ENCODE results near the gene ZNF384.

The ZNF384 gene

GRCh38 chr12:6650832-6651231 is 38.3 kb downstream of the ZNF384 start:
- DNase-seq, result no peak

GRCh38 chr12:6647083-6647604 is 42.0 kb downstream of the ZNF384 start, which contains the start of gene ACRBP:
TSS of gene ACRBP (minus strand) at chr12:6647432. CDS start at chr12:6647366, 66 bp downstream.
- no peak for DNase-seq

- no peak for DNase-seq
Measured at GRCh38 chr12:6646276-6647082, 42.7 kb downstream of the ZNF384 start.

GRCh38 chr12:6644903-6645302 is 44.3 kb downstream of the ZNF384 start:
- DNase-seq, result no peak

GRCh38 chr12:6644257-6644596 is 44.9 kb downstream of the ZNF384 start:
- DNase-seq, result no peak

- DNase-seq, result no peak
Measured at GRCh38 chr12:6643569-6644256, 45.5 kb downstream of the ZNF384 start.

- no peak for DNase-seq
Measured at GRCh38 chr12:6641131-6641530, 48.0 kb downstream of the ZNF384 start.

GRCh38 chr12:6640497-6640896 is 48.7 kb downstream of the ZNF384 start:
- no peak for DNase-seq

GRCh38 chr12:6639151-6639801 is 49.9 kb downstream of the ZNF384 start:
- no peak for DNase-seq

- DNase-seq, result no peak
Measured at GRCh38 chr12:6638305-6638704, 50.9 kb downstream of the ZNF384 start.

DNA sequence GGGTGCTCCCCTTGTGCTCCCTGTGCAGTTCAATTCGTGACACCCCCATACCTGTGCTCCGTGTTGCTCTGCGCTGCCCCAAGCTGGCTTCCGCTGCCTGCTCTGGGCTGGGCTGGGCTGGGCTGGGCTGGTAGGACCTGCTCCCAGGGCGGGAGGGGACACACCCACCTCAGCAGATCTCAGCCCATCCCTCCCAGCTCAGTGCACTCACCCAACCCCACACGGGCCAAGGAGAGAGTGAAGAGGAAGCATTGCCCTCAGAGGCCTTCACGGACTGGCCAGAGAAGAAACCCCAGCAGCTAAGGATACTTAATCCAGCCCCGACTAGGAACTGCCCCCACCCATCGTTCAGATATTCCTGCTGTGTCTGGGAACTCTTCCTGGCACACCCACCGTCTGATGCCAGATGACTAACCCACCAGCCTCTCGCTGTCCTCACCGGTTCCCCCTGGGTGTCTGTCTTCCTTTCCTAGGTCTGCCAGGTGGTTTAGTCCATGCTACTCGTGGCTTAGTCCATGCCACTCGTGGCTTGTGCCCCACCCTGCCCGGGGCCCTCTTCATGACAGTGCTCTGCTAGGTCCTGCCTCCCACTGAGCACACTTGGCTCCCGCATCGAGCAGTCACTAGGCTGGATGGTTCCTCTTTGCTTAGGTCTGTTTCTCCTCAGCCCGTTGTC is 53.2 kb downstream of the ZNF384 start, which contains the start of gene LPAR5:
TSS of gene LPAR5 (minus strand) at position 104 of the 676 bp plus-strand sequence. CDS start 14,711 bp downstream, outside the sequence.
- DNase-seq, result no peak

- no peak for DNase-seq
Measured at GRCh38 chr12:6635375-6635855, 53.8 kb downstream of the ZNF384 start.

- no peak for DNase-seq
Measured at GRCh38 chr12:6632026-6632983, 56.9 kb downstream of the ZNF384 start.

- DNase-seq, result no peak
Measured at GRCh38 chr12:6631549-6631961, 57.6 kb downstream of the ZNF384 start.

- DNase-seq, result no peak
Measured at GRCh38 chr12:6630736-6631135, 58.4 kb downstream of the ZNF384 start.

- DNase-seq, result no peak
Measured at GRCh38 chr12:6627616-6628015, 61.6 kb downstream of the ZNF384 start.

DNA sequence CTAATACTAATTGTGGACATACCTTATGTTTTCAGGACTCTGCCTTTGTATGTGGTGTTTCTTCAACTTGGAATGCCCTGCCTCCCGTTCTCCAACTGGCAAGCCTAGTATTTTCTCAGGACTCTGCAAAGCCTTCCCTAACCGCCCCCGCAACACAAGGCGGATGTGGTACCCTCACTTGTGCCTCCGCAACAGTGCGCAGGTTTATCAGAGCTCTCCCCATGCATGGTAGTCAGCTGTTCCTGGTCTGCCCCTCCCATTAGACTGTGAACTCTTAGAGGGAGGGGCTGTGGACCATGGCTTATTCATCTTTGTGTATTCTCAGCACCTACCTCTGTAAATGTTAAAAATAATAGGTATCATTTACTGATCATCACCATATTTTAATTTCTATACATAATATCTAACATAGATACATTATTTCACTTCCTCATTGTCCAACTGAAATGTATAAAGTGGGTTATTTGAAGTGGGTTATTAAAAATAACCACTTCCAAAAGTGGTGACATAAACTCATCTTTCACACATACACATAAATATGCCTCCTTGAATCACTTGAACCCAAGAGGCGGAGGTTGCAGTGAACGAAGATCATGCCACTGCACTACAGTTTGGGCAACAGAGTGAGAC is 62.4 kb downstream of the ZNF384 start:
- no peak for DNase-seq

DNA sequence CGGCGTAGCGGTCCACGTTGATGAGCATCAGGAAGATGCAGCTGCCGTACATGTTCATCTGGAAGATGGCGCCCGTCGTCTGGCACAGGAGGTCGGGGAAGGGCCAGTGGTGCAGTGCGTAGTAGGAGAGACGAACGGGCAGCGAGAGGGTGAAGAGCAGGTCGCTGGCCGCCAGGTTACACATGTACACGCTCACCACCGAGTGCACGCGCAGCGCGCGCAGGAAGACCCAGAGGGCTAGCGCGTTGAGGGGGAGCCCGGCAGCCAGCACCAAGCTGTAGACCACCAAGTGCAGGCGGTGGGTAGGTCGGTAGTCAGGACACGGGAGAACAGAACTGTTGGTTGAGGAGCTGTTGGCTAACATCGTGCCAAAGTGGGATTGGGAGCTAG is 68.3 kb downstream of the ZNF384 start:
- no peak for DNase-seq

- no peak for DNase-seq
Measured at GRCh38 chr12:6620137-6620884, 68.9 kb downstream of the ZNF384 start.

Measured in NCI-H2081 treated with DMSO at 0.1 percent for 48 hours (cell line).